IMR-90 (cell line): ENCODE results near the gene ZNF550. TPM values are rescaled to one million over a fixed set of nuclear protein-coding genes. Genes with fewer than 3 reads are reported as not detected.
A peak's percentile ranks its signal among the peaks of the same experiment; 100 is the strongest.
"Not testable (repeated sequence)": the region's sequence is repeated elsewhere in the genome, so short reads cannot be mapped to it uniquely, and the experiment has no call there.

Experiments used
- ATAC-seq: fragments of 200-7000 bp; cut with Tn5 transposase; 2 replicates; pipeline ENCODE4 v1.9.1; 2020; ENCODE audit warnings: low read depth, mild to moderate bottlenecking, moderate library complexity
- BruUV-seq: library from RNA; stranded (reverse); fragments of 400-500 nt; replicated peaks from 2 replicates; lab custom pipeline; 2021; lab: Mats Ljungman, UMichigan
- CTCF ChIA-PET: fragments of 300-600 bp; formaldehyde crosslinking; extraction: SDS; loops from one replicate; lab custom pipeline; 2021; ENCODE audit warnings: antibody characterized with exemption; lab: Yijun Ruan, JAX
- POLR2A ChIA-PET: fragments of 300-600 bp; sonication (Branson Sonifier 250); formaldehyde crosslinking; loops from one replicate; lab custom pipeline; 2022; ENCODE audit warnings: antibody characterized with exemption; ENCODE audit not compliant: unreplicated experiment; lab: Charles Lee
- DNase-seq: peaks from one replicate; pipeline ENCODE4 v3.0.0; 2013
- H2AFZ ChIP-seq: replicated peaks from 2 replicates; pipeline ENCODE3; 2013; ENCODE audit warnings: low read length, mild to moderate bottlenecking; ENCODE audit not compliant: poor library complexity
- H2AK5ac ChIP-seq: 2 replicates; pipeline ENCODE4 v1.6.1; 2013; ENCODE audit warnings: low read depth, low read length, inconsistent platforms
- H2AK9ac ChIP-seq: replicated peaks from 2 replicates; pipeline ENCODE3; 2013; ENCODE audit warnings: mild to moderate bottlenecking, low read depth, low read length, moderate library complexity; ENCODE audit not compliant: poor library complexity
- H2BK120ac ChIP-seq: 2 replicates; pipeline ENCODE4 v1.6.1; 2013; ENCODE audit warnings: low read depth, low read length, inconsistent platforms
- H2BK15ac ChIP-seq: 3 replicates; pipeline ENCODE4 v1.6.1; 2013; ENCODE audit warnings: low read depth, low read length, inconsistent platforms
- H2BK20ac ChIP-seq: 2 replicates; pipeline ENCODE4 v1.6.1; 2013; ENCODE audit warnings: low read depth, mild to moderate bottlenecking, inconsistent platforms, low read length, moderate library complexity
- H2BK5ac ChIP-seq: 2 replicates; pipeline ENCODE4 v1.6.1; 2013; ENCODE audit warnings: mild to moderate bottlenecking, low read depth, low read length, inconsistent platforms; ENCODE audit not compliant: poor library complexity, severe bottlenecking
- H3K14ac ChIP-seq: replicated peaks from 2 replicates; pipeline ENCODE4 v1.6.1; 2013; ENCODE audit warnings: low read depth, low read length, inconsistent platforms
- H3K18ac ChIP-seq: 2 replicates; pipeline ENCODE4 v1.6.1; 2013; ENCODE audit warnings: low read depth, low read length, control low read depth
- H3K23ac ChIP-seq: 2 replicates; pipeline ENCODE4 v1.6.1; 2013; ENCODE audit warnings: low read depth, low read length, inconsistent platforms
- H3K27ac ChIP-seq: 2 replicates; pipeline ENCODE4 v1.5.1; 2013; ENCODE audit warnings: mild to moderate bottlenecking, control low read depth, low read length; ENCODE audit not compliant: insufficient read depth
- H3K27me3 ChIP-seq: 2 replicates; pipeline ENCODE4 v1.6.1; 2013; ENCODE audit warnings: low read length; ENCODE audit not compliant: control insufficient read depth, insufficient read depth
- H3K36me3 ChIP-seq: 2 replicates; pipeline ENCODE4 v1.6.1; 2013; ENCODE audit warnings: low read length, mixed read lengths; ENCODE audit not compliant: control insufficient read depth, insufficient read depth
- H3K4ac ChIP-seq: 2 replicates; pipeline ENCODE4 v1.6.1; 2013; ENCODE audit warnings: low read depth, low read length, inconsistent platforms
- H3K4me1 ChIP-seq: 2 replicates; pipeline ENCODE4 v1.6.1; 2013; ENCODE audit warnings: low read length, mixed read lengths; ENCODE audit not compliant: control insufficient read depth, insufficient read depth
- H3K4me2 ChIP-seq: 2 replicates; pipeline ENCODE4 v1.6.1; 2013; ENCODE audit warnings: low read depth, mild to moderate bottlenecking, control low read depth, low read length, moderate library complexity
- H3K4me3 ChIP-seq: 2 replicates; pipeline ENCODE4 v1.5.1; 2013; ENCODE audit warnings: low read depth, mild to moderate bottlenecking, control low read depth, low read length, moderate library complexity; ENCODE audit not compliant: insufficient read depth
- H3K56ac ChIP-seq: 2 replicates; pipeline ENCODE4 v1.6.1; 2013; ENCODE audit warnings: low read length, inconsistent platforms; ENCODE audit not compliant: insufficient read depth; ENCODE audit errors: extremely low read depth
- H3K79me1 ChIP-seq, 2 experiments: 2 replicates each; pipeline ENCODE4 v1.6.1; 2013; ENCODE audit warnings: low read length in 2 of 2, inconsistent platforms in 1 of 2, low read depth in 1 of 2
- H3K9ac ChIP-seq: 2 replicates; pipeline ENCODE4 v1.6.1; 2013; ENCODE audit warnings: low read depth, low read length, control low read depth
- H3K9me1 ChIP-seq: 2 replicates; pipeline ENCODE4 v1.6.1; 2013; ENCODE audit warnings: low read length, inconsistent platforms; ENCODE audit not compliant: insufficient read depth
- H3K9me3 ChIP-seq: 2 replicates; pipeline ENCODE4 v1.6.1; 2013; ENCODE audit warnings: low read length; ENCODE audit not compliant: control insufficient read depth, insufficient read depth
- H4K20me1 ChIP-seq: 2 replicates; pipeline ENCODE4 v1.6.1; 2013; ENCODE audit warnings: low read length, inconsistent platforms; ENCODE audit not compliant: insufficient read depth
- H4K5ac ChIP-seq: 2 replicates; pipeline ENCODE4 v1.6.1; 2013; ENCODE audit warnings: mild to moderate bottlenecking, low read depth, low read length, control low read depth
- H4K8ac ChIP-seq, 2 experiments: 2 replicates each; pipeline ENCODE4 v1.6.1; 2013; ENCODE audit warnings: low read depth in 2 of 2, low read length in 2 of 2, control low read depth in 1 of 2, inconsistent platforms in 1 of 2
- H4K91ac ChIP-seq: 2 replicates; pipeline ENCODE4 v1.6.1; 2013; ENCODE audit warnings: low read depth, low read length, inconsistent platforms; ENCODE audit not compliant: insufficient read depth
- CEBPB ChIP-seq: IDR thresholded peaks from 2 replicates; pipeline ENCODE4 v1.6.1; 2012; ENCODE audit warnings: low read depth, low read length, improper control_type of control experiment
- WGBS, 2 experiments: methylation state at CpG; one replicate each; pipeline versions ENCODE4 v1.1.5 to v1.1.7; 2013; ENCODE audit warnings: missing lambda C conversion rate in 2 of 2; ENCODE audit not compliant: insufficient read length in 1 of 2; ENCODE audit errors: extremely low coverage in 2 of 2; 5-methylcytosine and 5-hydroxymethylcytosine counted together
- dilution Hi-C: fragments of 300-500 bp; cut with HindIII; formaldehyde crosslinking; loops from one replicate; pipeline ENCODE4 v1.14.3; 2018; ENCODE audit warnings: low sequenced_read_pairs; ENCODE audit not compliant: unreplicated experiment
- in situ Hi-C: fragments of 300-500 bp; cut with MboI; formaldehyde crosslinking; loops from 3 replicates; pipeline ENCODE4 v1.14.3; 2019; ENCODE audit warnings: low sequenced_read_pairs, inconsistent platforms, mixed read lengths
- intact Hi-C: fragments of 100-400 bp; cut with micrococcal nuclease; formaldehyde crosslinking; loops from 2 replicates; pipeline ENCODE4 v1.10.0; 2022
- polyA plus RNA-seq, 3 experiments: library from polyadenylated mRNA; depleted of rRNA; stranded (reverse); fragments of >200 nt; gene quantifications; 2 replicates each; pipeline ENCODE4 v1.2.3, GENCODE V29; 2012; ENCODE audit warnings: low replicate concordance in 1 of 3
- total RNA-seq: library from RNA; depleted of rRNA; stranded (reverse); fragments of >200 nt; gene quantifications from 2 replicates; pipeline ENCODE4 v1.2.3, GENCODE V29; 2012

Gene ZNF550
- total and polyA plus RNA-seq, 2 of the 4 experiments (the other 2 are of a cell fraction) = 5.7 to 12.5 TPM

DNA sequence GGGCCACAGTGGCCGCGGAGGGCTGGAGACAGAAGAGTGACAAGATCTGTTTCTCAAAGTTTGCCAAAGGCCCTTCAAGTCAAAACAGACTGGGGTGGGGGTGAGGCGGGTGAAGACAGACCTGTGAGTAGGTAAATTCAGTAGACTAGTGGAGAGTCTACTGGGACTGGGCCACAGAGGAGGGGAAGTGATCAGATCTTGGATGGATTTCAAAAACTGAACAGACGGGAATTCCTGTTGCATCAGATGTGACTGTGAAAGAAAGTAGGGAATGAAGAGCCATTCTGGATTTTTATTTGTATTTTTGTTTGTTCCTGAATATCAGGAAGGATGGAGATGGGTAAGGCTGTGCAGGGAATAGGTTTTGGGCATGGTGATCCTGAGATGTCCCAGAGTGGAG, 59.3 kb downstream of the ZNF550 start:
- H2AFZ ChIP-seq, intact Hi-C loops: not testable (repeated sequence)

More for the DNA sequence above, 59.3 kb downstream of the ZNF550 start:
- H3K18ac ChIP-seq, H3K9me1 ChIP-seq, H4K5ac ChIP-seq, H4K20me1 ChIP-seq, H2BK20ac ChIP-seq, POLR2A ChIA-PET, H3K56ac ChIP-seq, H2BK15ac ChIP-seq, dilution Hi-C loops, H2BK120ac ChIP-seq, in situ Hi-C loops, H3K23ac ChIP-seq, CTCF ChIA-PET, H2AK9ac ChIP-seq, H3K4me1 ChIP-seq, BruUV-seq, H3K27me3 ChIP-seq: not testable (repeated sequence)
- Histone ChIP-seq H3K4me3 (peak overlapping the region; percentile 39), H2BK5ac (peak overlapping the region; percentile 35), H3K36me3 (peaks cover 24% of the 10 kb centered on the region), H3K14ac (peak overlapping the region; percentile 29; the same call in 1 of the 2 replicates), H3K4ac (peak overlapping the region; percentile 84), H3K79me1 (peaks cover 33 to 34% of the 10 kb centered on the region in 2 experiments), H3K9ac (peak overlapping the region; percentile 70), H3K27ac (peak overlapping the region; percentile 59; the same call in 1 of the 2 replicates), H2AK5ac (peak overlapping the region; percentile 5), H4K8ac (peak overlapping the region; percentile 6 to 69; a peak in 2 of 4 replicates), H3K4me2 (peak overlapping the region; percentile 98), H4K91ac (peak overlapping the region; percentile 43), H3K9me3 (peaks cover 11% of the 10 kb centered on the region)
- TF ChIP-seq CEBPB = 0 out of 2 replicates have a peak, but pooled peaks have one; percentile 30
- DNase-seq = peak; percentile 56
- 0% methylated on average over 1 of the region's 4 CpGs; no CpG with 5 or more reads in 1 of the 2 experiments for WGBS, 2 experiments
- ATAC-seq = peak; percentile 45
